HG03025 (cell line): Measurements from ENCODE around the gene C1QB.
"Not testable (repeated sequence)": the region's sequence is repeated elsewhere in the genome, so short reads cannot be mapped to it uniquely, and the experiment has no call there.

Experiments
- ATAC-seq: cut with Tn5 transposase; IDR thresholded peaks from one replicate; pipeline ENCODE4 v1.9.1; 2021; ENCODE audit warnings: mild to moderate bottlenecking, moderate library complexity; ENCODE audit not compliant: unreplicated experiment, low FRiP score

The C1QB gene

GRCh38 chr1:22689505-22689904 lies 36.5 kb downstream of the C1QB start:
- no peak for ATAC-seq

GRCh38 chr1:22691031-22691753 lies 38.2 kb downstream of the C1QB start:
- no peak for ATAC-seq

GRCh38 chr1:22694172-22694571 lies 41.1 kb downstream of the C1QB start:
- ATAC-seq: no peak

DNA sequence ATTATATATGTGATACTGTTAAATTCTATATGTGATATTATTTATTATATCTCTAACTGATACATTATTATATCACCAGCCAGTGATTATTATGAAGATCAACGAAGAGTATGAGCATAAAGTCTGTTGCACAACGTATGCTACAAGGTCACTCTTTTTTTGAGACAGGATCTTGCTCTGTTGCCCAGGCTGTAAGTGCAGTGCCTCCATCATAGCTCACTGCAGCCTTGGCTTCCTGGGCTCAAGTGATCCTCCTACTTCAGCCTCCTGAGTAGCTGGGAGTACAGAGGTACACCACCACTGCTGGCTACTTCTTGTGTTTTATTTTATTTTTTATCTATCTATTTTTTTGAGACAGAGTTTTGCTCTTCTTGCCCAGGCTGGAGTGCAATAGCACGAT lies 43.6 kb downstream of the C1QB start:
- no peak for ATAC-seq

DNA sequence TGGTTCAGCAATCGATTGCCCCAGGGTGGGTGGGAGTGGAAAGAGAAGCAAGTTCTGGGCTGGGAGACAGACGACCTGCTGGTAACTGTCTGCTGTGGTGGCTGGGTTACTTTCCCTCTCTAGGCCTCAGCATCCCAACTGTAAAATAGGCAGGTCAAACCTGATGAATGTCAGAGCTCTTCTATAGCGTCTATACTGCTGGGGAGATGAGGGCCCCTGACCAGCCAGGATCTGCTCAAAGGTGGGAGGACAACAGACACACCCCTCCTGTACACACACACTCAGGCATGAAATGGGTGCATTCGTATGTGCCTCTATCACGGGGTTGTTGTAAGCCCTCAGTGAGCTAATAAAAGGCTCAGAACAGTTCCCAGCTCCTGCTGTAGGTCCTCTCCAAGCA lies 44.9 kb downstream of the C1QB start:
- no peak for ATAC-seq

DNA sequence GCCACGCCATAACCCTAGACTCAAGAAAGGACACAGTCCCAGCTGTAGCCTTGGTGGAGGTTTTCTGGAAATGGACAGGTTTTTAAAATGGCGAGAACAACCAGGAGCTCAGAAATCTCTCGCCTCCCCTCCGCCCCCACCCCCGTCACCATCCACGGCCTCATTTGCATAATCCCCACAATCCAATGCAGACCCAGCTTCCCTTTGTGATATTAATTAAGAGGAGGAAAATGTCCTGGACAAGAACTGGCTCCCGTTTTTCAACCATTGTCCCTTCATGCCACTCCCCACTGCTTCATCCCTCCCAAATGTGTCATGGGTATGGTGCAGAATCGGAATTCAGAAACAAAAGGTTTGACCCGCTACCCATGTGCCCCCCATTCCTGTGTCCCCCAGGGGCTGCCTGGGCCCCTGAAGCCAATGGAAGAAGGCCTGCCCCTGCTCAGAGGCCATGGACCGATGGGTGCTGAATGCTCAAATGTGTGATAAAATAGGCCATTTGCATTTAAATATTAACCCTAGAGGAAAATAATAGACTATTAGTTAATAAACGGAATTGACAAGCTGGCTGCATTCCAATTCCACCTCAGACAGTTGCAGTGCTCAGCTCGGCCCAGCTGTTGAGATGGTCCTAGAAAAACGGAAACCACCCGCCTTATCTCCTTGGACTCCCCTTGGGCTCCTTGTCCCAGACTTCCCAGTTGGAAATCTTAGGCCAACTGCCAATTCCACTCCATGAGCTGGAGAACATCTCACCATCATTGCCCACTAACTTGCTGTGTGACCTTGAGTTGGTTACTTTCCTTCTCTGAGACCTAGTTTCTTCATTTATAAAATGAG lies 46.9 kb downstream of the C1QB start:
- no peak for ATAC-seq

DNA sequence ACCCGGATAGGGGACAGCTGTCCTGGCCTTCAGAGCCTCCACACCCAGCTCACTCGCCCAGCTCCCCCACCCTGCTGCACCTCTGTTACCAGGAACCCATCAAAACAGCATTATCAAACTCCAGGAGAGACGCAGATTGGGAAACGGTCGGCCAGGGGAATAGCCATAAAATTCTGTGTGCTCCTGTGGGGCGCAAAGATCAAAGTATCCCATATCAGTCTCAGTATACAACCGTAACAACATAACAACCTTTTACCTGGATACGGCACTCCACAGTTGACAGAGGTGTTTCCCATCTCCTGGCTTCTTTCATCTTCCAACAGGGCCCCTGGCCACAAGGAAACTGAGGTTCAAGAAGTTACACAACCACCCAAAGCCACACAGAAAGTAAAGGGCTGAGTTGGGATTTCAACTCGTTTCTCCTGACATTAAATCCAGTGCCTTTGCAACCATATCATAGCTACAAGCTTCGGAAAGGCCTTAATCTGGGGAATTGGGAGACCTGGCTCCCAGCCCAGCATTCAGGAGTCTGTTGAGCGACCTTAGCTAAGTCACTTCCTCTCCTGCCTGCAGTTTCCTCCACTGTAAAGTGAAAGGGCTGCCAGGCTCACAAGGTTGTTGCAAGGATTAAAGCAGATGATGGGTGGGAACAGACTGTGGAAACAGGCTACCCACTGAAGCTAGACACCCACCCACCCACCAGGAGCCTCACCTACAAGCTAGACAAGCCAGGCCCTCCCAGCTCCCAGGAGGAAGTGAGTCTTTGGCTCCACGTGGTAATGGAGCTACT lies 49.5 kb downstream of the C1QB start:
- no peak for ATAC-seq

- no peak for ATAC-seq
These were observed 51.5 kb downstream of the C1QB start for GRCh38 chr1:22704440-22705067.

DNA sequence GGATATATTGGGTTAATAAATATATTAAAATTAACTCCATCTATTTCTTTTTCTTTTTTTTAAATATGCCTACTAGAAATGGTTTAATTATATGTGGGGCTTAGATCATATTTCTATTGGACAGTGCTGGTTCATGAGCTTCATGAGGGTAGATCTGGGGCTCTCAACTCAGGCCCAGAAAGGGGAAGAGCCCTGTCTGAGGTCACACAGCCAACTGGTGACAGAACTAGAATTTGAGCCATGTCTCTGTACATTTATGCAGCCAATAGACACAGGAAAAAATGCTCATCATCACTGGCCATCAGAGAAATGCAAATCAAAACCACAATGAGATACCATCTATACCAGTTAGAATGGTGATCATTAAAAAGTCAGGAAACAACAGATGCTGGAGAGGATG lies 52.5 kb downstream of the C1QB start:
- no peak for ATAC-seq

- ATAC-seq: not testable (repeated sequence)
These were observed 53.1 kb downstream of the C1QB start for GRCh38 chr1:22706100-22706499.

DNA sequence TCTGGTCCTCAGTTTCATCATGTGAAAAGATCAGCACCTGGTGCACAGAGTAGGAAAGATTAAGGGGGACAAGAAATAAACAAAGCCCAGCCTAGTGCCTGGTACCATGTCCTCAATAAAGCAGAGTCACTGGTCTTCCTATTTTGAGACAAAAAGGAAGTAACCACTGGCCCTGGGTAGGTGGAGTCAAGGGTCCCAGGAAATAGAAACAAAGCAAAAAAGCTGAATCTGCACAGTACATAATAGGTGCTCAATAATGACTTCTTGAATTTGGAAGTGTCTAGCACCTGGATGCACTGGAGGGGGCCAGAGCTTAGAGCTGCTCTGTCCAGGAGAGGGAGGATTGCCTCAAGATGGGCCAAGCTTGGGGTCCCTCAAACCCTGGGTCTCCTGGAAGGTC lies 55.7 kb downstream of the C1QB start:
- ATAC-seq: no peak

- ATAC-seq: no peak
These were observed 56.2 kb downstream of the C1QB start for GRCh38 chr1:22709227-22709626.

DNA sequence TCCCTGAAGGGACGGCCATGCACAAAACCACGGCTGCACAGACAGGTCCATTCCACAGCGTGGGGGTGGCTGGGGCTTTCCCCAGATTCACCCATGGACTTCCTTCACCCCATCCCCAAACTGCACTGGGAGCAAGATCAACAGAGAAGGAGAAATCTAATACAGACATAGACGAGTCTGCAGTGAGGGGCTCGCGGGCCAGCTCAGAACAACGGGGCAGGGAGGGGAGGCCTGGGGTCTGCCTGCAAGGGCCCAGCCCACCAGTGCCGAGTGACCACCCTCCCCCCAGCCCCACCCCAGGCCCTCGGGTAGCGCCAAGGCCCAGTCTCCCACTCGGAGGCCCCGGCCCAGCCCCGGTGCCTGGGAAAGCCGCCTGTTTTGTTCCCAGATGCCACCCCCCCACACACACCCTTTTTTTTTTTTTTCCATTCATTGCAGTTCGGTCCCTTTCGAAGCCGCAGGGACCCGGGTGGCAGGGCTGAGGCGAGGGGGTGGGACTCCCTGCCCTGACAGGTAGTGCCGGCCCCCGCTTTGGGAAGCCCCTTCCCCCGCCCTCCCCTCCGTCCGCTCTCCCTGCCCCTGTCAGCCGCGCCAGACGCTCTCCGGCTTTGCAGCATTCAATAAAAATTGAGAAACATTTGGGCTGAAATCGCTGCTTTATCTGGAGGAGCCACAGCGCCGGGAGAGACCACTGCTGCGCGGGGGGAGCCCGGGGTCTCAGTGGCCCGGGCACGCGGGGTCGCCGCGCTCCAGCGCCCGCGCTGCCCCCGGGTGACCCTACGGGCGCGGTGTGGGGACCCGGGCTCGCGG lies 57.1 kb downstream of the C1QB start:
- no peak for ATAC-seq

GRCh38 chr1:22710701-22711049 lies 57.6 kb downstream of the C1QB start, which contains the start of gene EPHB2:
Gene EPHB2, plus strand, starts transcription at chr1:22710839. Its CDS starts 144 bp downstream, at chr1:22710983.
- ATAC-seq: no peak

GRCh38 chr1:22711071-22711470 lies 58.0 kb downstream of the C1QB start:
- ATAC-seq: no peak
